Panc1 (cell line): ENCODE data around the gene TMPRSS5. TPM values are rescaled to one million over a fixed set of nuclear protein-coding genes. Genes with fewer than 3 reads are reported as not detected.
A peak's percentile ranks its signal among the peaks of the same experiment; 100 is the strongest.

ENCODE experiments used
- ATAC-seq: fragments of 200-7000 bp; cut with Tn5 transposase; 2 replicates; pipeline ENCODE4 v1.9.1; 2020; ENCODE audit warnings: mild to moderate bottlenecking, moderate library complexity
- BruUV-seq: library from RNA; stranded (reverse); fragments of 400-500 nt; replicated peaks from 2 replicates; lab custom pipeline; 2021; lab: Mats Ljungman, UMichigan
- CTCF ChIA-PET: fragments of 300-600 bp; sonication (Branson Sonifier 250); formaldehyde crosslinking; loops from one replicate; lab custom pipeline; 2022; ENCODE audit warnings: antibody characterized with exemption; lab: Charles Lee
- POLR2A ChIA-PET: fragments of 300-600 bp; sonication (Branson Sonifier 250); formaldehyde crosslinking; loops from one replicate; lab custom pipeline; 2022; ENCODE audit warnings: antibody characterized with exemption; lab: Charles Lee
- DNase-seq: peaks from one replicate; pipeline ENCODE4 v3.0.0-alpha.2; 2010; ENCODE audit warnings: low read depth, low spot score
- H3K27ac ChIP-seq: 2 replicates; pipeline ENCODE4 v1.5.1; 2011; ENCODE audit warnings: mild to moderate bottlenecking, low read length, inconsistent platforms
- H3K27me3 ChIP-seq: fragments of 200-500 bp; sonication (Bioruptor generic); 2 replicates; pipeline ENCODE4 v1.6.0; 2014; ENCODE audit warnings: low read length, inconsistent platforms; ENCODE audit not compliant: control insufficient read depth, insufficient read depth
- H3K36me3 ChIP-seq: fragments of 200-500 bp; sonication (Bioruptor generic); 2 replicates; pipeline ENCODE4 v1.5.1; 2014; ENCODE audit warnings: inconsistent platforms, mild to moderate bottlenecking, low read length, moderate library complexity; ENCODE audit not compliant: control insufficient read depth, insufficient read depth
- H3K4me1 ChIP-seq: 2 replicates; pipeline ENCODE4 v1.5.1; 2011; ENCODE audit warnings: inconsistent platforms, mild to moderate bottlenecking, low read length, moderate library complexity; ENCODE audit not compliant: control insufficient read depth, insufficient read depth
- H3K4me3 ChIP-seq, 2 experiments: 2 replicates each; pipeline ENCODE4 v1.5.1; 2011 to 2012; ENCODE audit warnings: low read depth in 2 of 2, low read length in 2 of 2, mild to moderate bottlenecking in 2 of 2, inconsistent platforms in 1 of 2, moderate library complexity in 1 of 2
- H3K9me3 ChIP-seq: fragments of 200-500 bp; sonication (Bioruptor generic); 2 replicates; pipeline ENCODE4 v1.5.1; 2014; ENCODE audit warnings: low read depth, mild to moderate bottlenecking, inconsistent platforms, low read length, moderate library complexity; ENCODE audit not compliant: control insufficient read depth, insufficient read depth
- POLR2AphosphoS5 ChIP-seq: IDR thresholded peaks from 2 replicates; pipeline ENCODE4 v1.6.1; 2012; ENCODE audit warnings: mild to moderate bottlenecking, low read depth, low read length, moderate library complexity
- SIN3A ChIP-seq: IDR thresholded peaks from 2 replicates; pipeline ENCODE4 v1.6.1; 2012; ENCODE audit warnings: low read depth, mild to moderate bottlenecking, low read length, moderate library complexity, borderline replicate concordance; ENCODE audit not compliant: insufficient read depth
- TCF7L2 ChIP-seq: IDR thresholded peaks from 2 replicates; pipeline ENCODE4 v1.6.1; 2011; ENCODE audit warnings: mild to moderate bottlenecking, low read depth, low read length, inconsistent platforms
- in situ Hi-C: cut with HindIII; loops from 2 replicates; pipeline ENCODE4 v1.10.0; 2016; ENCODE audit warnings: low sequenced_read_pairs, low pct_unique_long_range_greater_than_20kb
- intact Hi-C: fragments of 100-400 bp; cut with micrococcal nuclease; formaldehyde crosslinking; loops from one replicate; pipeline ENCODE4 v1.10.0; 2022; ENCODE audit not compliant: unreplicated experiment
- total RNA-seq: library from RNA; stranded (reverse); gene quantifications from one replicate; pipeline ENCODE4 v1.2.1, GENCODE V29; 2021; ENCODE audit not compliant: unreplicated experiment
- TF ChIP-seq, protein P1 (sequence below), 2 experiments: IDR thresholded peaks; 2 replicates each; pipeline ENCODE4 v1.6.1; 2011 to 2012; ENCODE audit warnings: low read depth in 2 of 2, control low read depth in 1 of 2, low read length in 1 of 2, mild to moderate bottlenecking in 1 of 2, moderate library complexity in 1 of 2; ENCODE audit not compliant: insufficient read depth in 1 of 2
- TF ChIP-seq, protein P2 (sequence below): fragments of 450-650 bp; IDR thresholded peaks from 2 replicates; pipeline ENCODE4 v1.5.1; 2017; ENCODE audit warnings: mild to moderate bottlenecking

TMPRSS5 gene
- total RNA-seq, 1 experiment from 2014 or later: 0.85 TPM

DNA sequence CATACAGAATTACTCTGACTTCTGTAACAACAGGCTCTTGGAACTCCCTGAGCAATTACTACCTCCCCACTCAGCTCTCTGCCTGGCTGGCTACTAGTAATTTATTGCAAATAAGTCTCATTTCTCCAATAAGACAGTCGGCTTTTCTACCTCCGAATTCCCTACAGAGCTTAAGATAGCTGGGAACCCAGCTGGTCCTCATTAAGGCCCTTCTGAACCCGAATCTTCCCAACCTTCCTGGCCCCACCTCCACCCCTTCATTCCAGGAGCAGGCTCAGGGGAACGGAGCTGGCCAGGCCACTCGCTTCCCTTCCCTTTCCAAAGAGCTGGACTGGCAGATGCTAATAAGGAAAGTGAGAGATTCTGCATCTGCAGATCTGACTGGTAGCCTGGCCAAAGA lies 21.6 kb downstream of the TMPRSS5 start:
- intact Hi-C loops: no loop called here
- in situ Hi-C loops: no loop called here
- H3K27ac ChIP-seq: no peak overlapping the region; the same call in 1 of the 2 replicates
- POLR2A ChIA-PET: no interaction called here
- no peak overlapping the region for H3K4me3 ChIP-seq
- no TSS peak for BruUV-seq
- ATAC-seq: no peak
- DNase-seq: no peak
- CTCF ChIA-PET: no interaction called here
- no peaks in the 10 kb centered on the region for H3K9me3 ChIP-seq
- TF ChIP-seq, protein P1, sequence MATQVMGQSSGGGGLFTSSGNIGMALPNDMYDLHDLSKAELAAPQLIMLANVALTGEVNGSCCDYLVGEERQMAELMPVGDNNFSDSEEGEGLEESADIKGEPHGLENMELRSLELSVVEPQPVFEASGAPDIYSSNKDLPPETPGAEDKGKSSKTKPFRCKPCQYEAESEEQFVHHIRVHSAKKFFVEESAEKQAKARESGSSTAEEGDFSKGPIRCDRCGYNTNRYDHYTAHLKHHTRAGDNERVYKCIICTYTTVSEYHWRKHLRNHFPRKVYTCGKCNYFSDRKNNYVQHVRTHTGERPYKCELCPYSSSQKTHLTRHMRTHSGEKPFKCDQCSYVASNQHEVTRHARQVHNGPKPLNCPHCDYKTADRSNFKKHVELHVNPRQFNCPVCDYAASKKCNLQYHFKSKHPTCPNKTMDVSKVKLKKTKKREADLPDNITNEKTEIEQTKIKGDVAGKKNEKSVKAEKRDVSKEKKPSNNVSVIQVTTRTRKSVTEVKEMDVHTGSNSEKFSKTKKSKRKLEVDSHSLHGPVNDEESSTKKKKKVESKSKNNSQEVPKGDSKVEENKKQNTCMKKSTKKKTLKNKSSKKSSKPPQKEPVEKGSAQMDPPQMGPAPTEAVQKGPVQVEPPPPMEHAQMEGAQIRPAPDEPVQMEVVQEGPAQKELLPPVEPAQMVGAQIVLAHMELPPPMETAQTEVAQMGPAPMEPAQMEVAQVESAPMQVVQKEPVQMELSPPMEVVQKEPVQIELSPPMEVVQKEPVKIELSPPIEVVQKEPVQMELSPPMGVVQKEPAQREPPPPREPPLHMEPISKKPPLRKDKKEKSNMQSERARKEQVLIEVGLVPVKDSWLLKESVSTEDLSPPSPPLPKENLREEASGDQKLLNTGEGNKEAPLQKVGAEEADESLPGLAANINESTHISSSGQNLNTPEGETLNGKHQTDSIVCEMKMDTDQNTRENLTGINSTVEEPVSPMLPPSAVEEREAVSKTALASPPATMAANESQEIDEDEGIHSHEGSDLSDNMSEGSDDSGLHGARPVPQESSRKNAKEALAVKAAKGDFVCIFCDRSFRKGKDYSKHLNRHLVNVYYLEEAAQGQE (IDR thresholded peaks at IDR 0.05; ENCODE audit: insufficient read depth in 1 of 2, low read depth in 2 of 2, low read length in 1 of 2): no peak
- TF ChIP-seq TCF7L2: no peak
- TF ChIP-seq POLR2AphosphoS5: no peak
- TF ChIP-seq, protein P2, sequence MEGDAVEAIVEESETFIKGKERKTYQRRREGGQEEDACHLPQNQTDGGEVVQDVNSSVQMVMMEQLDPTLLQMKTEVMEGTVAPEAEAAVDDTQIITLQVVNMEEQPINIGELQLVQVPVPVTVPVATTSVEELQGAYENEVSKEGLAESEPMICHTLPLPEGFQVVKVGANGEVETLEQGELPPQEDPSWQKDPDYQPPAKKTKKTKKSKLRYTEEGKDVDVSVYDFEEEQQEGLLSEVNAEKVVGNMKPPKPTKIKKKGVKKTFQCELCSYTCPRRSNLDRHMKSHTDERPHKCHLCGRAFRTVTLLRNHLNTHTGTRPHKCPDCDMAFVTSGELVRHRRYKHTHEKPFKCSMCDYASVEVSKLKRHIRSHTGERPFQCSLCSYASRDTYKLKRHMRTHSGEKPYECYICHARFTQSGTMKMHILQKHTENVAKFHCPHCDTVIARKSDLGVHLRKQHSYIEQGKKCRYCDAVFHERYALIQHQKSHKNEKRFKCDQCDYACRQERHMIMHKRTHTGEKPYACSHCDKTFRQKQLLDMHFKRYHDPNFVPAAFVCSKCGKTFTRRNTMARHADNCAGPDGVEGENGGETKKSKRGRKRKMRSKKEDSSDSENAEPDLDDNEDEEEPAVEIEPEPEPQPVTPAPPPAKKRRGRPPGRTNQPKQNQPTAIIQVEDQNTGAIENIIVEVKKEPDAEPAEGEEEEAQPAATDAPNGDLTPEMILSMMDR: no peak
- no peak for TF ChIP-seq SIN3A
- no peaks in the 10 kb centered on the region for H3K27me3 ChIP-seq
- H3K4me1 ChIP-seq: peaks cover 8% of the 10 kb centered on the region; the same call in 1 of the 2 replicates
- H3K36me3 ChIP-seq: no peaks in the 10 kb centered on the region

DNA sequence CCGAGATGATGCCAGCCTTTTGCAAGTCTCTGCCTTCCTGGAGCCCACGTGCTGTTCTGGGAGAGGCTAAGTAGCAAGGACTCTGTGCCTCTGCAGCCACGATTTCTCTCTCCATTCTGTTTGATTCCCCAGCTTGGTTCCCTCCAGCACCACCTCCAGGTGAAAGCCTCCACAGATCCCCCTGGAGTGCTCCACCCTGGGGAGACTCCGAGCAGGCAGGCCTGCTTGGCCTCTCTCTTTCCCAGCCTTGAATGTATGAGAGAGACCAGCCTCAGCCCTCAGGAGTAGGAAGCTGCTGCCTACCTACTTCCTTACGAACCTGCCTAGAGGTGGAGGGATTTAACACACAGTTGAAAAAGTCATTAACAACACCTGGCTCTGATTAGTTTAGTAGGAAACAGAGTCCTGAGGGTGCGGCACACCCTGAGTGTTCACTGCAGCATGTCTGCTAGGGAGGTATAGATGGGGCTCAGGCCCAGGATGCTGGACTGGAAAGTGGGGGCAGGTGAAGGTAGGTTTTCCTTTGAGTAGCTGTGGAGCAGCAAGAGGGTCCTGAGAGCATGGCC lies 22.5 kb downstream of the TMPRSS5 start:
- H3K4me1 ChIP-seq: peaks cover 8% of the 10 kb centered on the region; the same call in 1 of the 2 replicates
- POLR2A ChIA-PET: no interaction called here
- no peak overlapping the region for H3K4me3 ChIP-seq
- H3K27me3 ChIP-seq: no peaks in the 10 kb centered on the region
- intact Hi-C loops (no loop called here), in situ Hi-C loops (no loop called here)
- ATAC-seq: no peak
- no peaks in the 10 kb centered on the region for H3K9me3 ChIP-seq
- H3K36me3 ChIP-seq: no peaks in the 10 kb centered on the region
- BruUV-seq: no TSS peak
- CTCF ChIA-PET: no interaction called here
- 0 out of 2 replicates have a peak overlapping the region, but pooled peaks have one; percentile 30 for H3K27ac ChIP-seq
- TF ChIP-seq, protein P2: no peak
- TF ChIP-seq, protein P1 (IDR thresholded peaks at IDR 0.05; ENCODE audit: insufficient read depth in 1 of 2, low read depth in 2 of 2, low read length in 1 of 2): no peak
- no peak for TF ChIP-seq TCF7L2
- TF ChIP-seq POLR2AphosphoS5: no peak
- no peak for TF ChIP-seq SIN3A
- no peak for DNase-seq
